Parathyroid adenoma (tissue), 2 donors: ENCODE measurements around the gene KY.

ENCODE experiments used
- H2AFZ ChIP-seq: fragments of 300-600 bp; sonication (generic); one replicate; pipeline ENCODE4 v1.7.0; 2017; ENCODE audit warnings: antibody characterized with exemption, mild to moderate bottlenecking
- H3K27ac ChIP-seq: fragments of 300-600 bp; sonication (generic); one replicate; pipeline ENCODE4 v1.7.0; 2017
- H3K27me3 ChIP-seq: fragments of 300-600 bp; sonication (generic); one replicate; pipeline ENCODE4 v1.7.0; 2017; ENCODE audit warnings: low read length; ENCODE audit not compliant: control insufficient read depth, insufficient read depth
- H3K36me3 ChIP-seq: fragments of 300-600 bp; sonication (generic); one replicate; pipeline ENCODE4 v1.7.0; 2017; ENCODE audit warnings: low read length; ENCODE audit not compliant: control insufficient read depth, insufficient read depth
- H3K4me1 ChIP-seq: fragments of 300-600 bp; sonication (generic); one replicate; pipeline ENCODE4 v1.7.0; 2017; ENCODE audit warnings: control low read depth
- H3K4me2 ChIP-seq: fragments of 300-600 bp; sonication (generic); one replicate; pipeline ENCODE4 v1.7.0; 2017; ENCODE audit warnings: low read length
- H3K4me3 ChIP-seq: fragments of 300-600 bp; sonication (generic); one replicate; pipeline ENCODE4 v1.7.0; 2017; ENCODE audit warnings: low read depth, low read length
- H3K79me2 ChIP-seq: fragments of 300-600 bp; sonication (generic); one replicate; pipeline ENCODE4 v1.7.0; 2017; ENCODE audit warnings: control low read depth
- H3K9ac ChIP-seq: fragments of 300-600 bp; sonication (generic); one replicate; pipeline ENCODE4 v1.7.0; 2017; ENCODE audit warnings: mild to moderate bottlenecking
- H3K9me3 ChIP-seq: fragments of 300-600 bp; sonication (generic); one replicate; pipeline ENCODE4 v1.7.0; 2017; ENCODE audit warnings: low read length; ENCODE audit not compliant: control insufficient read depth
- CTCF ChIP-seq: fragments of 300-600 bp; sonication (generic); IDR thresholded peaks from one replicate; pipeline ENCODE4 v1.7.0; 2017; ENCODE audit warnings: antibody characterized with exemption, mild to moderate bottlenecking
- donor health status: primary hyperparathyroidism.

Gene KY

GRCh38 chr3:134666466-134666865 is 15.6 kb upstream of the KY start:
- Histone ChIP-seq H3K4me3 (no peak overlapping the region), H3K4me1 (no peaks in the 10 kb centered on the region), H3K27me3 (no peaks in the 10 kb centered on the region), H3K79me2 (no peaks in the 10 kb centered on the region), H3K4me2 (no peak overlapping the region), H3K36me3 (no peaks in the 10 kb centered on the region), H2AFZ (no peak overlapping the region), H3K9me3 (no peaks in the 10 kb centered on the region), H3K27ac (no peak overlapping the region), H3K9ac (no peak overlapping the region)
- no peak for TF ChIP-seq CTCF

- Histone ChIP-seq H2AFZ (no peak overlapping the region), H3K4me3 (no peak overlapping the region), H3K4me1 (no peaks in the 10 kb centered on the region), H3K27ac (no peak overlapping the region), H3K79me2 (no peaks in the 10 kb centered on the region), H3K9me3 (no peaks in the 10 kb centered on the region), H3K27me3 (no peaks in the 10 kb centered on the region), H3K9ac (no peak overlapping the region), H3K36me3 (no peaks in the 10 kb centered on the region), H3K4me2 (no peak overlapping the region)
- TF ChIP-seq CTCF = no peak
Observed at GRCh38 chr3:134666052-134666451, 15.2 kb upstream of the KY start.

GRCh38 chr3:134665243-134665642 is 14.4 kb upstream of the KY start:
- no peaks in the 10 kb centered on the region for H3K4me1 ChIP-seq
- TF ChIP-seq CTCF = no peak
- H3K27ac ChIP-seq = no peak overlapping the region

GRCh38 chr3:134663721-134664456 is 13.1 kb upstream of the KY start:
- H3K9me3 ChIP-seq = no peaks in the 10 kb centered on the region
- H3K79me2 ChIP-seq = no peaks in the 10 kb centered on the region
- H2AFZ ChIP-seq = no peak overlapping the region
- TF ChIP-seq CTCF = no peak
- H3K36me3 ChIP-seq = no peaks in the 10 kb centered on the region
- H3K27me3 ChIP-seq = no peaks in the 10 kb centered on the region
- no peak overlapping the region for H3K27ac ChIP-seq
- H3K4me3 ChIP-seq = no peak overlapping the region
- H3K4me2 ChIP-seq = no peak overlapping the region
- no peak overlapping the region for H3K9ac ChIP-seq
- H3K4me1 ChIP-seq = no peaks in the 10 kb centered on the region

More at GRCh38 chr3:134665243-134665642, 14.4 kb upstream of the KY start:
- Histone ChIP-seq H3K9me3 (no peaks in the 10 kb centered on the region), H3K27me3 (no peaks in the 10 kb centered on the region), H3K4me3 (no peak overlapping the region), H3K9ac (no peak overlapping the region), H3K36me3 (no peaks in the 10 kb centered on the region), H3K79me2 (no peaks in the 10 kb centered on the region), H2AFZ (no peak overlapping the region), H3K4me2 (no peak overlapping the region)

GRCh38 chr3:134660046-134660441 is 9.2 kb upstream of the KY start:
- no peaks in the 10 kb centered on the region for H3K27me3 ChIP-seq
- no peak overlapping the region for H3K4me3 ChIP-seq
- H3K4me2 ChIP-seq = no peak overlapping the region
- no peaks in the 10 kb centered on the region for H3K79me2 ChIP-seq
- no peaks in the 10 kb centered on the region for H3K4me1 ChIP-seq
- no peak for TF ChIP-seq CTCF
- no peak overlapping the region for H2AFZ ChIP-seq
- H3K9me3 ChIP-seq = no peaks in the 10 kb centered on the region
- no peak overlapping the region for H3K27ac ChIP-seq
- H3K36me3 ChIP-seq = no peaks in the 10 kb centered on the region
- H3K9ac ChIP-seq = no peak overlapping the region
